Choroid plexus epithelial cell (primary cell): ENCODE measurements around the gene CCDC85A.

Source experiments
- DNase-seq: peaks from one replicate; pipeline ENCODE4 v3.0.0-alpha.2; 2010; ENCODE audit warnings: low read depth
- H3K4me3 ChIP-seq: 2 replicates; pipeline ENCODE4 v1.5.1; 2011; ENCODE audit warnings: low read depth, mild to moderate bottlenecking, control low read depth, low read length, moderate library complexity
- CTCF ChIP-seq: conservative IDR thresholded peaks from 2 replicates; pipeline ENCODE4 v1.5.1; 2011; ENCODE audit warnings: low read depth, mild to moderate bottlenecking, control low read depth, inconsistent platforms, low read length, moderate library complexity

CCDC85A gene

GRCh38 chr2:56207760-56208159 is 24.0 kb downstream of the CCDC85A start:
- no peak for DNase-seq
- H3K4me3 ChIP-seq, result no peak overlapping the region
- TF ChIP-seq CTCF, result no peak

GRCh38 chr2:56208380-56208779 is 24.6 kb downstream of the CCDC85A start:
- DNase-seq, result no peak
- H3K4me3 ChIP-seq, result no peak overlapping the region
- no peak for TF ChIP-seq CTCF

- H3K4me3 ChIP-seq, result no peak overlapping the region
- no peak for TF ChIP-seq CTCF
- DNase-seq, result no peak
These were observed 25.9 kb downstream of the CCDC85A start for GRCh38 chr2:56209701-56210100.

- no peak for TF ChIP-seq CTCF
- DNase-seq, result no peak
- H3K4me3 ChIP-seq, result no peak overlapping the region
These were observed 26.5 kb downstream of the CCDC85A start for GRCh38 chr2:56210291-56210690.

- no peak for TF ChIP-seq CTCF
- DNase-seq, result no peak
- H3K4me3 ChIP-seq, result no peak overlapping the region
These were observed 27.3 kb downstream of the CCDC85A start for GRCh38 chr2:56211048-56211447.

- H3K4me3 ChIP-seq, result no peak overlapping the region
- no peak for DNase-seq
- TF ChIP-seq CTCF, result no peak
These were observed 32.1 kb downstream of the CCDC85A start for GRCh38 chr2:56215911-56216310.

- no peak overlapping the region for H3K4me3 ChIP-seq
- no peak for TF ChIP-seq CTCF
- DNase-seq, result no peak
These were observed 33.3 kb downstream of the CCDC85A start for GRCh38 chr2:56217106-56217505.
